ENCODE results near the gene PTPN6. TPM values are rescaled to one million over a fixed set of nuclear protein-coding genes. Genes with fewer than 3 reads are reported as not detected.

PTPN6 gene
- total and polyA plus RNA-seq, 2 of the 13 experiments (the other 11 are each of a cell fraction or from before 2014, with no cell fraction given), result 10.5 to 10.6 TPM

- TF ChIP-seq TERF1 (CRISPR knock-in tag; IDR thresholded peaks at IDR 0.05), result no peak
- peak; percentile 59; the same call in 1 of the 2 replicates for TF ChIP-seq HINFP (CRISPR knock-in tag; IDR thresholded peaks at IDR 0.05; ENCODE audit: low read depth)
- no peak for TF ChIP-seq ZNF253 (CRISPR knock-in tag; IDR thresholded peaks at IDR 0.05; ENCODE audit: borderline replicate concordance)
- no peak for TF ChIP-seq PRDM15 (CRISPR knock-in tag; IDR thresholded peaks at IDR 0.05)
- TF ChIP-seq HCFC1 (IDR thresholded peaks at IDR 0.05; ENCODE audit: low read depth, low read length), result no peak
- no peak for TF ChIP-seq ZMYM3 (CRISPR knock-in tag; IDR thresholded peaks at IDR 0.05)
- no peak for TF ChIP-seq LBX2 (CRISPR knock-in tag; IDR thresholded peaks at IDR 0.05; ENCODE audit: borderline replicate concordance)
- TF ChIP-seq ZNF232 (CRISPR knock-in tag; IDR thresholded peaks at IDR 0.05; ENCODE audit: borderline replicate concordance), result peak; percentile 64; the same call in 1 of the 2 replicates
- peak; percentile 38; the same call in 1 of the 2 replicates for TF ChIP-seq ZNF275 (CRISPR knock-in tag; IDR thresholded peaks at IDR 0.05; ENCODE audit: borderline replicate concordance)
- peak; percentile 95 for TF ChIP-seq NFIC (IDR thresholded peaks at IDR 0.05; ENCODE audit: low read length)
- TF ChIP-seq MED1 (CRISPR knock-in tag; IDR thresholded peaks at IDR 0.05), result peak; percentile 99
- no peak for TF ChIP-seq TCF7L2 (IDR thresholded peaks at IDR 0.05; ENCODE audit: low read depth, low read length)
- no peak for TF ChIP-seq EHMT2 (IDR thresholded peaks at IDR 0.05; ENCODE audit: borderline replicate concordance, low read depth, low read length)
- peak; percentile 34; the same call in 1 of the 2 replicates for TF ChIP-seq MED13 (CRISPR knock-in tag; IDR thresholded peaks at IDR 0.05)
- TF ChIP-seq HMGXB4 (CRISPR knock-in tag; IDR thresholded peaks at IDR 0.05; ENCODE audit: borderline replicate concordance in 1 of 2, low read depth in 1 of 2), result peak; percentile 39 to 85; a peak in 3 of 4 replicates
Measured at GRCh38 chr12:6943722-6944380, 7.3 kb upstream of the PTPN6 start, which contains the start of the genes C12orf57 and RNU7-1 (continued).
